PC-9 (cell line): ENCODE results near the gene GALR1. TPM values are rescaled to one million over a fixed set of nuclear protein-coding genes. Genes with fewer than 3 reads are reported as not detected.
"Not testable (repeated sequence)": the region's sequence is repeated elsewhere in the genome, so short reads cannot be mapped to it uniquely, and the experiment has no call there.

Source experiments
- BruUV-seq: library from RNA; stranded (reverse); fragments of 400-500 nt; replicated peaks from 2 replicates; lab custom pipeline; 2021; lab: Mats Ljungman, UMichigan
- CTCF ChIA-PET: fragments of 300-600 bp; sonication (Branson Sonifier 250); formaldehyde crosslinking; loops from one replicate; lab custom pipeline; 2022; ENCODE audit warnings: antibody characterized with exemption; lab: Charles Lee
- POLR2A ChIA-PET: fragments of 300-600 bp; sonication (Branson Sonifier 250); formaldehyde crosslinking; loops from one replicate; lab custom pipeline; 2022; ENCODE audit warnings: antibody characterized with exemption; ENCODE audit not compliant: unreplicated experiment; lab: Charles Lee
- DNase-seq, 2 experiments: peaks; one replicate each; pipeline versions ENCODE4 v3.0.0 to v3.0.0-alpha.2; 2015 to 2022; ENCODE audit warnings: mixed read lengths in 1 of 2
- H2AFZ ChIP-seq: fragments of 200-600 bp; sonication (generic); 2 replicates; pipeline ENCODE4 v1.8.1; 2017; ENCODE audit warnings: antibody characterized with exemption
- H3F3A ChIP-seq: fragments of 200-600 bp; sonication (generic); 2 replicates; pipeline ENCODE4 v1.8.1; 2017; ENCODE audit warnings: antibody characterized with exemption, mild to moderate bottlenecking, low read depth; ENCODE audit not compliant: insufficient read depth
- H3K27ac ChIP-seq: fragments of 200-600 bp; sonication (generic); 2 replicates; pipeline ENCODE4 v1.6.1; 2016; ENCODE audit warnings: mixed run types
- H3K27me3 ChIP-seq: fragments of 200-600 bp; sonication (generic); 2 replicates; pipeline ENCODE4 v1.6.1; 2016; ENCODE audit warnings: low read depth, mixed run types; ENCODE audit not compliant: insufficient read depth
- H3K36me3 ChIP-seq: fragments of 200-600 bp; sonication (generic); 2 replicates; pipeline ENCODE4 v1.6.1; 2016; ENCODE audit warnings: low read depth, mixed run types
- H3K4me1 ChIP-seq: fragments of 200-600 bp; sonication (generic); replicated peaks from 2 replicates; pipeline ENCODE4 v1.6.1; 2016; ENCODE audit warnings: mixed run types; ENCODE audit not compliant: insufficient read depth
- H3K4me2 ChIP-seq: fragments of 200-600 bp; sonication (generic); 2 replicates; pipeline ENCODE4 v1.6.1; 2017; ENCODE audit warnings: mixed run types
- H3K4me3 ChIP-seq: fragments of 200-600 bp; sonication (generic); 2 replicates; pipeline ENCODE4 v1.6.1; 2016; ENCODE audit warnings: mixed run types
- H3K79me2 ChIP-seq: fragments of 200-600 bp; sonication (generic); 2 replicates; pipeline ENCODE4 v1.6.1; 2017; ENCODE audit warnings: low read depth, mixed run types
- H3K9me2 ChIP-seq: fragments of 200-600 bp; sonication (generic); 2 replicates; pipeline ENCODE4 v1.8.1; 2017; ENCODE audit warnings: mild to moderate bottlenecking; ENCODE audit not compliant: insufficient read depth
- H3K9me3 ChIP-seq: fragments of 200-600 bp; sonication (generic); 2 replicates; pipeline ENCODE4 v1.8.1; 2016; ENCODE audit warnings: low read depth; ENCODE audit not compliant: insufficient read depth
- H4K20me1 ChIP-seq: fragments of 200-600 bp; sonication (generic); 2 replicates; pipeline ENCODE4 v1.8.1; 2017; ENCODE audit not compliant: insufficient read depth
- EZH2 ChIP-seq: fragments of 200-600 bp; sonication (generic); IDR thresholded peaks from 2 replicates; pipeline ENCODE4 v1.8.0; 2017; ENCODE audit warnings: antibody characterized with exemption, low read depth
- intact Hi-C: fragments of 100-400 bp; cut with micrococcal nuclease; formaldehyde crosslinking; loops from one replicate; pipeline ENCODE4 v1.10.0; 2022; ENCODE audit not compliant: unreplicated experiment
- total RNA-seq: library from RNA; stranded (reverse); gene quantifications from 2 replicates; pipeline ENCODE4 v1.2.3, GENCODE V29; 2021
- TF ChIP-seq, protein P1 (sequence below): fragments of 200-600 bp; sonication (generic); conservative IDR thresholded peaks from 2 replicates; pipeline ENCODE4 v1.6.1; 2017; ENCODE audit warnings: mixed run types, antibody characterized with exemption, mild to moderate bottlenecking, moderate library complexity

Gene GALR1
- total RNA-seq, 1 experiment from 2014 or later: not detected

DNA sequence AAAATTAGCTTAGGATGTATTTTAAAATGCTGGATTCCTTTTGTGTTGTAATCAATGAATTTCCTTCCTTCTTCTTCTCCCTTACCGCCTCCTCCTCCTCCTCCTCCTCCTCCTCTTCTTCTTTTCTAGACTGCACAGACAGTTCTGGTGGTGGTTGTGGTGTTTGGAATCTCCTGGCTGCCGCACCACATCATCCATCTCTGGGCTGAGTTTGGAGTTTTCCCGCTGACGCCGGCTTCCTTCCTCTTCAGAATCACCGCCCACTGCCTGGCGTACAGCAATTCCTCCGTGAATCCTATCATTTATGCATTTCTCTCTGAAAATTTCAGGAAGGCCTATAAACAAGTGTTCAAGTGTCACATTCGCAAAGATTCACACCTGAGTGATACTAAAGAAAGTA lies 18.8 kb downstream of the GALR1 start:
- Histone ChIP-seq H3K27ac (no peak overlapping the region), H3K4me3 (no peak overlapping the region), H3K27me3 (peaks cover 86% of the 10 kb centered on the region), H3K4me1 (no peaks in the 10 kb centered on the region), H3K79me2 (no peaks in the 10 kb centered on the region), H4K20me1 (no peaks in the 10 kb centered on the region), H3F3A (no peaks in the 10 kb centered on the region), H2AFZ (no peak overlapping the region), H3K9me3 (no peaks in the 10 kb centered on the region), H3K36me3 (no peaks in the 10 kb centered on the region), H3K9me2 (no peaks in the 10 kb centered on the region), H3K4me2 (no peak overlapping the region)
- no peak for TF ChIP-seq EZH2
- TF ChIP-seq, protein P1, sequence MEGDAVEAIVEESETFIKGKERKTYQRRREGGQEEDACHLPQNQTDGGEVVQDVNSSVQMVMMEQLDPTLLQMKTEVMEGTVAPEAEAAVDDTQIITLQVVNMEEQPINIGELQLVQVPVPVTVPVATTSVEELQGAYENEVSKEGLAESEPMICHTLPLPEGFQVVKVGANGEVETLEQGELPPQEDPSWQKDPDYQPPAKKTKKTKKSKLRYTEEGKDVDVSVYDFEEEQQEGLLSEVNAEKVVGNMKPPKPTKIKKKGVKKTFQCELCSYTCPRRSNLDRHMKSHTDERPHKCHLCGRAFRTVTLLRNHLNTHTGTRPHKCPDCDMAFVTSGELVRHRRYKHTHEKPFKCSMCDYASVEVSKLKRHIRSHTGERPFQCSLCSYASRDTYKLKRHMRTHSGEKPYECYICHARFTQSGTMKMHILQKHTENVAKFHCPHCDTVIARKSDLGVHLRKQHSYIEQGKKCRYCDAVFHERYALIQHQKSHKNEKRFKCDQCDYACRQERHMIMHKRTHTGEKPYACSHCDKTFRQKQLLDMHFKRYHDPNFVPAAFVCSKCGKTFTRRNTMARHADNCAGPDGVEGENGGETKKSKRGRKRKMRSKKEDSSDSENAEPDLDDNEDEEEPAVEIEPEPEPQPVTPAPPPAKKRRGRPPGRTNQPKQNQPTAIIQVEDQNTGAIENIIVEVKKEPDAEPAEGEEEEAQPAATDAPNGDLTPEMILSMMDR: no peak
- CTCF ChIA-PET: no interaction called here
- POLR2A ChIA-PET: no interaction called here
- intact Hi-C loops: no loop called here
- no peak for DNase-seq
- no TSS peak for BruUV-seq

DNA sequence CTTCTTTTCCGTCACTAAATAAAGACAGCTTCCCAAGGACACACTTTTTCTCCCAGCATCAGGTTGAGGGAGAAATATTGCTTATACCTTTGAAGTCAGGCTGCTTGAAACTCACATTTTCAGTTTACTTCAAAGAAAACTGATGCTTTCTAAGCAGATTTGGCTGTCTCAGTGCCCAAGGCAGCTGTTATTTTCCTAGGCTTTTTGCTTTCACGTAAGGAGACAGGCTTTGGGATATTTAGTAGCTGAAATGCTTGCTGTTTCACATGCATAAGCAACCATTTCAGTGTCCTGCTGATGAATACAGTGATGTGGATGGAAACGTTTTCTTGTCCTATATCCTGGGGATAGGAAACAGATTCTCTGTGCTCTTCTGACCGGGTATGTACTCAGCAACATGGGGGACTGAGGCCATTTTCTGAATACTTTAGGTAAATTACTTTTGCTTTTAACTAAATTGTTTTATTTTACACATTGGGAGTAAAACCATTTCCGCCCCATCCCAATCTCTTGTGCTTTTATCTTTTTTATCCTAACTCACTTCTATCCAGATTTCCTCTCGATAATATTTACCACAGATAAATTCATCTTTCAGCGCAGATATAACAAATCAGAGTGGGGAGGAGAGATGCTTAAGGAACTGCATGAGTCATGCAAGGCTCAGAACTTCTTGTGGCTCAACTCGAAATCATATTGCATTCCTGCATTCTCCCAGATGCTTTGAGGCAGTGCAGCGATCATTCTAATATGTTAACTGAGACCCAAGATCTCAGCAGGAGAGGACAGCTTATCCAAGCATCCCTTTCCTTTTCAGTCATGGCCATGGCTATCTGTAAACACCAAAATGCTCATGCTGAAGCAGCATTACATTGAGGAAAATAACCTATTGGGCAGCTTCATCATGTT lies 22.2 kb downstream of the GALR1 start:
- no peaks in the 10 kb centered on the region for H3K9me3 ChIP-seq
- H3F3A ChIP-seq: no peaks in the 10 kb centered on the region
- ChIA-PET CTCF (no interaction called here), POLR2A (no interaction called here)
- H4K20me1 ChIP-seq: no peaks in the 10 kb centered on the region
- no peak overlapping the region for H3K27ac ChIP-seq
- no TSS peak for BruUV-seq
- H2AFZ ChIP-seq: no peak overlapping the region
- H3K36me3 ChIP-seq: no peaks in the 10 kb centered on the region
- no peak overlapping the region for H3K4me2 ChIP-seq
- TF ChIP-seq, protein P1: no peak
- no peak for TF ChIP-seq EZH2
- no peaks in the 10 kb centered on the region for H3K79me2 ChIP-seq
- no peaks in the 10 kb centered on the region for H3K4me1 ChIP-seq
- H3K27me3 ChIP-seq: peaks cover 91% of the 10 kb centered on the region
- DNase-seq: no peak
- intact Hi-C loops: no loop called here
- no peak overlapping the region for H3K4me3 ChIP-seq
- H3K9me2 ChIP-seq: no peaks in the 10 kb centered on the region

DNA sequence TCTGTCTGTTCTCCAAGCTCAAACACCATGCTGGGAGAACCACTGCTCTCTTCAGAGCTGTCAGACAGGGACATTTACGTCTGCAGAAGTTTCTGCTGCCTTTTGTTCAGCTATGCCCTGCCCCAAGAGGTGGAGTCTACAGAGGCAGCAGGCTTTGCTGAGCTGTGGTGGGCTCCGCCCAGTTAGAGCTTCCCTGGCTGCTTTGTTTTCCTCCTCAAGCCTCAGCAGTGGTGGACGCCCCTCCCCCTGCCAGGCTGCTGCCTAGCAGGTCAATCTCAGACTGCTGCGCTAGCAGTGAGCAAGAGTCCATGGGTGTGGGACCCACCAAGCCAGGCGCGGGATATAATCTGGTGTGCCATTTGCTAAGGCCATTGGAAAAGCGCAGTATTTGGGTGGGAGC lies 41.2 kb downstream of the GALR1 start:
- H3K4me2 ChIP-seq, H3K9me2 ChIP-seq, H3K79me2 ChIP-seq, CTCF ChIA-PET, H3F3A ChIP-seq, H3K4me1 ChIP-seq, DNase-seq, H3K4me3 ChIP-seq, H4K20me1 ChIP-seq, H2AFZ ChIP-seq, H3K27ac ChIP-seq, H3K36me3 ChIP-seq, intact Hi-C loops, POLR2A ChIA-PET, BruUV-seq, H3K9me3 ChIP-seq: not testable (repeated sequence)
- H3K27me3 ChIP-seq: peaks cover 53% of the 10 kb centered on the region
